HepG2 (cell line): ENCODE data around the gene MATR3. TPM values are rescaled to one million over a fixed set of nuclear protein-coding genes. Genes with fewer than 3 reads are reported as not detected.

Source experiments
- ARHGAP35 ChIP-seq: sonication (generic); formaldehyde crosslinking; IDR thresholded peaks from 2 replicates; pipeline ENCODE4 v1.9.0; 2022; ENCODE audit warnings: mild to moderate bottlenecking, inconsistent platforms, moderate library complexity, missing genetic modification reagents, borderline replicate concordance
- ASH2L ChIP-seq: fragments of 300-600, 200-600 bp; sonication (generic); IDR thresholded peaks from 2 replicates; pipeline ENCODE4 v1.7.0; 2017; ENCODE audit warnings: low read depth, mild to moderate bottlenecking, moderate library complexity, mixed read lengths, low read length; ENCODE audit not compliant: insufficient read length
- BRD4 ChIP-seq: sonication (generic); formaldehyde crosslinking; IDR thresholded peaks from 2 replicates; pipeline ENCODE4 v1.4.0; 2020; ENCODE audit warnings: missing genetic modification reagents
- HMGA1 ChIP-seq: sonication (generic); formaldehyde crosslinking; conservative IDR thresholded peaks from 2 replicates; pipeline ENCODE4 v1.4.0; 2020; ENCODE audit warnings: missing genetic modification reagents
- KDM6A ChIP-seq: IDR thresholded peaks from 2 replicates; pipeline ENCODE4 v1.6.1; 2016; ENCODE audit warnings: low read depth
- MED1 ChIP-seq: sonication (generic); formaldehyde crosslinking; IDR thresholded peaks from 2 replicates; pipeline ENCODE4 v1.4.0; 2020; ENCODE audit warnings: missing genetic modification reagents
- NFYB ChIP-seq: sonication (generic); formaldehyde crosslinking; IDR thresholded peaks from 2 replicates; pipeline ENCODE4 v1.4.0; 2020; ENCODE audit warnings: missing genetic modification reagents
- ONECUT2 ChIP-seq: sonication (generic); formaldehyde crosslinking; IDR thresholded peaks from 2 replicates; pipeline ENCODE4 v1.4.0; 2020; ENCODE audit warnings: missing genetic modification reagents
- PRMT3 ChIP-seq: sonication (generic); formaldehyde crosslinking; IDR thresholded peaks from 2 replicates; pipeline ENCODE4 v1.8.1; 2022; ENCODE audit warnings: low read depth, mild to moderate bottlenecking, moderate library complexity, missing genetic modification reagents, borderline replicate concordance
- SALL2 ChIP-seq: sonication (generic); formaldehyde crosslinking; IDR thresholded peaks from 2 replicates; pipeline ENCODE4 v1.8.1; 2023; ENCODE audit warnings: mild to moderate bottlenecking, missing genetic modification reagents, inconsistent platforms
- SP1 ChIP-seq, 2 experiments: fragments of 450-650 bp in 1 of 2; sonication (generic) in 1 of 2; formaldehyde crosslinking in 1 of 2; IDR thresholded peaks; 2 replicates each; pipeline versions ENCODE4 v1.4.0 to v1.6.1; 2016 to 2020; ENCODE audit warnings: missing genetic modification reagents in 1 of 2
- TBX3 ChIP-seq: fragments of 450-650 bp; IDR thresholded peaks from 2 replicates; pipeline ENCODE4 v1.6.1; 2017; ENCODE audit warnings: antibody characterized with exemption, mild to moderate bottlenecking, inconsistent platforms, borderline replicate concordance
- WIZ ChIP-seq: sonication (generic); formaldehyde crosslinking; IDR thresholded peaks from 2 replicates; pipeline ENCODE4 v1.5.1; 2020; ENCODE audit warnings: mild to moderate bottlenecking, missing genetic modification reagents
- XBP1 ChIP-seq: sonication (generic); formaldehyde crosslinking; IDR thresholded peaks from 2 replicates; pipeline ENCODE4 v1.5.0; 2020; ENCODE audit warnings: missing genetic modification reagents
- ZC3H13 ChIP-seq: sonication (generic); formaldehyde crosslinking; IDR thresholded peaks from 2 replicates; pipeline ENCODE4 v1.8.1; 2023; ENCODE audit warnings: mild to moderate bottlenecking, missing genetic modification reagents, moderate library complexity
- ZFP36 ChIP-seq: fragments of 150-350 bp; IDR thresholded peaks from 2 replicates; pipeline ENCODE4 v1.6.1; 2018; ENCODE audit warnings: borderline replicate concordance, low read length, low read depth; ENCODE audit not compliant: partially characterized antibody
- ZFP36L1 ChIP-seq: sonication (generic); formaldehyde crosslinking; IDR thresholded peaks from 2 replicates; pipeline ENCODE4 v1.8.0; 2022; ENCODE audit warnings: mild to moderate bottlenecking, missing genetic modification reagents, moderate library complexity
- ZFP36L2 ChIP-seq: sonication (generic); formaldehyde crosslinking; IDR thresholded peaks from 2 replicates; pipeline ENCODE4 v1.4.0; 2020; ENCODE audit warnings: missing genetic modification reagents
- ZNF253 ChIP-seq: sonication (generic); formaldehyde crosslinking; IDR thresholded peaks from 2 replicates; pipeline ENCODE4 v1.8.0; 2022; ENCODE audit warnings: mild to moderate bottlenecking, missing genetic modification reagents, borderline replicate concordance
- ZNF256 ChIP-seq: sonication (generic); formaldehyde crosslinking; conservative IDR thresholded peaks from 2 replicates; pipeline ENCODE4 v1.4.0; 2020; ENCODE audit warnings: missing genetic modification reagents
- ZNF557 ChIP-seq: sonication (generic); formaldehyde crosslinking; IDR thresholded peaks from 2 replicates; pipeline ENCODE4 v1.4.0; 2020; ENCODE audit warnings: missing genetic modification reagents
- ZSCAN12 ChIP-seq: sonication (generic); formaldehyde crosslinking; IDR thresholded peaks from 2 replicates; pipeline ENCODE4 v1.9.0; 2021; ENCODE audit warnings: mild to moderate bottlenecking, missing genetic modification reagents
- polyA plus RNA-seq, 8 experiments: library from polyadenylated mRNA; depleted of rRNA in 3 of 8; stranded (reverse) in 7 of 8; unstranded in 1 of 8; fragments of >200 nt; fragmentation: Illumina TruSeq in 4 of 8; extraction: Trizol in 4 of 8; gene quantifications; 2 replicates each; pipeline versions ENCODE4 v1.2.1 to v1.2.3, GENCODE V29; 2011 to 2016; ENCODE audit warnings: low read depth in 4 of 8, missing spikeins in 1 of 8, mixed read lengths in 1 of 8; ENCODE audit not compliant: insufficient read depth in 1 of 8
- total RNA-seq, 5 experiments: library from RNA; depleted of rRNA; stranded (reverse); fragments of >200 nt; fragmentation: Illumina TruSeq; extraction: Trizol; gene quantifications; 2 replicates each; pipeline ENCODE4 v1.2.3, GENCODE V29; 2016; ENCODE audit warnings: low read depth in 1 of 5
- TF ChIP-seq, protein P1 (sequence below): IDR thresholded peaks from 2 replicates; pipeline ENCODE4 v1.6.1; 2018; ENCODE audit warnings: missing genetic modification reagents, mild to moderate bottlenecking, missing compliant biosample characterization
- TF ChIP-seq, protein P2 (sequence below), 2 experiments: fragments of 450-650 bp in 1 of 2; sonication (generic) in 1 of 2; formaldehyde crosslinking; IDR thresholded peaks; 2 replicates each; pipeline versions ENCODE4 v1.5.0 to v1.8.0; 2020 to 2022; ENCODE audit warnings: mild to moderate bottlenecking in 1 of 2, missing genetic modification reagents in 1 of 2
- TF ChIP-seq, protein P3 (sequence below): IDR thresholded peaks from 2 replicates; pipeline ENCODE4 v1.6.1; 2016
- TF ChIP-seq, protein P4 (sequence below): sonication (generic); formaldehyde crosslinking; IDR thresholded peaks from 2 replicates; pipeline ENCODE4 v1.4.0; 2020; ENCODE audit warnings: mild to moderate bottlenecking, low read depth, missing genetic modification reagents
- TF ChIP-seq, protein P5 (sequence below): sonication (generic); formaldehyde crosslinking; IDR thresholded peaks from 2 replicates; pipeline ENCODE4 v1.5.1; 2020; ENCODE audit warnings: missing genetic modification reagents, mild to moderate bottlenecking, borderline replicate concordance

The MATR3 gene
- total and polyA plus RNA-seq, 2 of the 13 experiments (the other 11 are each of a cell fraction or from before 2014, with no cell fraction given) = 94.2 to 341 TPM

DNA sequence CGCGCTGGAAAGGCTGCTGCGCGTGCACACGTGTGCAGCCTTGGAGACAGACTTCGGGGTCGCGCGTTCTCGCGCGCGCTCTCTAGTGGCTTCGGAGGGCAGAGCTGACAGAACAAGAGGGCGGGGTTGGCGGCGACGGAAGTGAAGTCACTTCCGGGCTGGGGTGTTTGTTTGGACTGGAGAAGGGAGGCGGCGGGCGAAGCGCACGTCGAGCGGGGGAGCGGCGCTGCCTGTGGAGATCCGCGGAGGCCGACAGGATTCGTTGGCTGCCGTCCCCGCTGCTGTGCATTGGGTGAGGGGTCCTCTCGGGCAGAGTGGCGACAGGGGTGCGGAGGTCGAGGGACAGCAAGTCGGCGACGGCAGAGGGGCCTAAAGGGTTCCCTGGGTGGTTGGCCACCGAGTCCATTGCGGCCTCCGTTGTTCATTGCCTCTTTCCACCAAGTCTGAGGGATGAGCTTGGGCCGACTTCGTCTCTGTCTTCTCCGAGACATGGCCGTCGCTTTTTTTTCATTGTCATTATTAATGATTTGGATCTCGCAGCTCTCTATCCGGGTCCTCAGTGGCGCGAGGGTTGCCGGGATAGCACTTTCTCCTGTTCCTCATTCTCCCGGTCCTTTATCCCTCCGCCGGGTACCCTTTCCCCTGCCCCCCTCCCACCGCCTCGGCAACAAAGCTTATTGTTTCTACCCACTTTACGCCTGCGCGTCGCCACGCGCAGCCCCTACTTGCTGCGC, 48.3 kb downstream of the MATR3 start, which contains the start of gene PAIP2 (continued):
- TF ChIP-seq XBP1 (CRISPR knock-in tag) (no peak), ZNF557 (no peak), ZFP36L1 (CRISPR knock-in tag) (no peak), TBX3 (no peak; the same call in 1 of the 2 replicates), PRMT3 (CRISPR knock-in tag) (peak; percentile 72; the same call in 1 of the 2 replicates), ZFP36 (no peak), ZNF253 (CRISPR knock-in tag) (no peak), ZC3H13 (no peak; the same call in 1 of the 2 replicates), KDM6A (CRISPR knock-in tag) (no peak), BRD4 (peak; percentile 53; the same call in 1 of the 2 replicates), ARHGAP35 (CRISPR knock-in tag) (no peak), ZFP36L2 (CRISPR knock-in tag) (no peak), WIZ (CRISPR knock-in tag) (no peak), ONECUT2 (CRISPR knock-in tag) (no peak), ZSCAN12 (CRISPR knock-in tag) (no peak), ZNF256 (CRISPR knock-in tag) (0 out of 2 replicates have a peak, but pooled peaks have one; percentile 27), MED1 (CRISPR knock-in tag) (peak; percentile 85), NFYB (CRISPR knock-in tag) (no peak), ASH2L (peak; percentile 96), SP1 (IDR thresholded peaks at IDR 0.05) (no peak), SP1 (CRISPR knock-in tag; IDR thresholded peaks at IDR 0.05) (peak; percentile 79), SALL2 (CRISPR knock-in tag) (no peak), HMGA1 (no peak)
- TF ChIP-seq, protein P1, sequence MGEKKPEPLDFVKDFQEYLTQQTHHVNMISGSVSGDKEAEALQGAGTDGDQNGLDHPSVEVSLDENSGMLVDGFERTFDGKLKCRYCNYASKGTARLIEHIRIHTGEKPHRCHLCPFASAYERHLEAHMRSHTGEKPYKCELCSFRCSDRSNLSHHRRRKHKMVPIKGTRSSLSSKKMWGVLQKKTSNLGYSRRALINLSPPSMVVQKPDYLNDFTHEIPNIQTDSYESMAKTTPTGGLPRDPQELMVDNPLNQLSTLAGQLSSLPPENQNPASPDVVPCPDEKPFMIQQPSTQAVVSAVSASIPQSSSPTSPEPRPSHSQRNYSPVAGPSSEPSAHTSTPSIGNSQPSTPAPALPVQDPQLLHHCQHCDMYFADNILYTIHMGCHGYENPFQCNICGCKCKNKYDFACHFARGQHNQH (CRISPR knock-in tag) = peak; percentile 78; the same call in 1 of the 2 replicates
- TF ChIP-seq, protein P2, sequence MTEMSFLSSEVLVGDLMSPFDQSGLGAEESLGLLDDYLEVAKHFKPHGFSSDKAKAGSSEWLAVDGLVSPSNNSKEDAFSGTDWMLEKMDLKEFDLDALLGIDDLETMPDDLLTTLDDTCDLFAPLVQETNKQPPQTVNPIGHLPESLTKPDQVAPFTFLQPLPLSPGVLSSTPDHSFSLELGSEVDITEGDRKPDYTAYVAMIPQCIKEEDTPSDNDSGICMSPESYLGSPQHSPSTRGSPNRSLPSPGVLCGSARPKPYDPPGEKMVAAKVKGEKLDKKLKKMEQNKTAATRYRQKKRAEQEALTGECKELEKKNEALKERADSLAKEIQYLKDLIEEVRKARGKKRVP (CRISPR knock-in tag; IDR thresholded peaks at IDR 0.05) = peak in 1 of 2 experiments; percentile 53; a peak in 2 of 4 replicates
- TF ChIP-seq, protein P3, sequence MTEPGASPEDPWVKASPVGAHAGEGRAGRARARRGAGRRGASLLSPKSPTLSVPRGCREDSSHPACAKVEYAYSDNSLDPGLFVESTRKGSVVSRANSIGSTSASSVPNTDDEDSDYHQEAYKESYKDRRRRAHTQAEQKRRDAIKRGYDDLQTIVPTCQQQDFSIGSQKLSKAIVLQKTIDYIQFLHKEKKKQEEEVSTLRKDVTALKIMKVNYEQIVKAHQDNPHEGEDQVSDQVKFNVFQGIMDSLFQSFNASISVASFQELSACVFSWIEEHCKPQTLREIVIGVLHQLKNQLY (CRISPR knock-in tag) = no peak; the same call in 1 of the 2 replicates
- TF ChIP-seq, protein P4, sequence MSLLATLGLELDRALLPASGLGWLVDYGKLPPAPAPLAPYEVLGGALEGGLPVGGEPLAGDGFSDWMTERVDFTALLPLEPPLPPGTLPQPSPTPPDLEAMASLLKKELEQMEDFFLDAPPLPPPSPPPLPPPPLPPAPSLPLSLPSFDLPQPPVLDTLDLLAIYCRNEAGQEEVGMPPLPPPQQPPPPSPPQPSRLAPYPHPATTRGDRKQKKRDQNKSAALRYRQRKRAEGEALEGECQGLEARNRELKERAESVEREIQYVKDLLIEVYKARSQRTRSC (CRISPR knock-in tag) = no peak
- TF ChIP-seq, protein P5, sequence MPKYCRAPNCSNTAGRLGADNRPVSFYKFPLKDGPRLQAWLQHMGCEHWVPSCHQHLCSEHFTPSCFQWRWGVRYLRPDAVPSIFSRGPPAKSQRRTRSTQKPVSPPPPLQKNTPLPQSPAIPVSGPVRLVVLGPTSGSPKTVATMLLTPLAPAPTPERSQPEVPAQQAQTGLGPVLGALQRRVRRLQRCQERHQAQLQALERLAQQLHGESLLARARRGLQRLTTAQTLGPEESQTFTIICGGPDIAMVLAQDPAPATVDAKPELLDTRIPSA (CRISPR knock-in tag) = peak; percentile 80; the same call in 1 of the 2 replicates
